Adrenal gland (tissue), 19 donors: ENCODE measurements around the gene SI. TPM values are rescaled to one million over a fixed set of nuclear protein-coding genes. Genes with fewer than 3 reads are reported as not detected.

ENCODE experiments used
- DNase-seq, 7 donors: peaks; one replicate each; pipeline ENCODE4 v3.0.0-alpha.2; 2019 to 2020
- H3K27ac ChIP-seq, 5 donors: fragments of 200-600 bp; sonication (generic) in 4 of 5; 1 replicate in 3 of 5; 2 replicates in 2 of 5; pipeline versions ENCODE4 v1.5.1 to v1.8.0; 2016 to 2020; ENCODE audit warnings: mild to moderate bottlenecking in 1 of 5
- H3K27me3 ChIP-seq: fragments of 200-600 bp; 2 replicates; pipeline ENCODE4 v1.8.0; 2021
- H3K36me3 ChIP-seq, 2 donors: fragments of 200-600 bp; replicated peaks in 1 of 2; 1 replicate in 1 of 2; 2 replicates in 1 of 2; pipeline versions ENCODE4 v1.5.1 to v1.8.0; 2018 to 2022
- H3K4me1 ChIP-seq, 2 donors: fragments of 200-600 bp; replicated peaks in 1 of 2; 1 replicate in 1 of 2; 2 replicates in 1 of 2; pipeline versions ENCODE4 v1.5.1 to v1.8.0; 2018 to 2021
- H3K4me3 ChIP-seq, 4 donors: fragments of 200-600 bp; sonication (generic) in 3 of 4; one replicate each; pipeline ENCODE4 v1.5.1; 2016 to 2018
- H3K9me3 ChIP-seq, 3 donors: fragments of 200-600 bp; sonication (generic) in 1 of 3; replicated peaks in 1 of 3; 1 replicate in 2 of 3; 2 replicates in 1 of 3; pipeline versions ENCODE4 v1.5.1 to v1.8.0; 2016 to 2021
- CTCF ChIP-seq, 6 experiments: fragments of 450-650 bp in 4 of 6; fragments of 200-600 bp in 2 of 6; sonication (generic) in 1 of 6; IDR thresholded peaks; 1 replicate in 5 of 6; 2 replicates in 1 of 6; pipeline versions ENCODE4 v1.5.1 to v1.8.0; 2016 to 2021; ENCODE audit warnings: antibody characterized with exemption in 6 of 6, mild to moderate bottlenecking in 2 of 6, moderate library complexity in 1 of 6
- POLR2A ChIP-seq, 2 donors: fragments of 450-650 bp; IDR thresholded peaks; one replicate each; pipeline ENCODE4 v1.6.1; 2017; ENCODE audit warnings: antibody characterized with exemption in 2 of 2, mild to moderate bottlenecking in 2 of 2, moderate library complexity in 1 of 2
- WGBS, 4 donors: extraction: QIAGEN DNeasy Blood & Tissue Kit in 2 of 4; methylation state at CpG; one replicate each; pipeline versions ENCODE4 v1.1.5 to v1.1.7; 2013 to 2017; 5-methylcytosine and 5-hydroxymethylcytosine counted together
- intact Hi-C, 2 donors: fragments of 100-400 bp; cut with DNase I; formaldehyde crosslinking; loops; one replicate each; pipeline versions ENCODE4 v1.14.1 to v1.15.0; 2022 to 2023
- long read RNA-seq, 10 donors: library from polyadenylated mRNA in 3 of 10; unstranded in 2 of 10; stranded (forward) in 1 of 10; transcript quantifications; one replicate each; pipeline ENCODE4 v2.0.0 and lab custom pipeline, GENCODE V29; 2021 to 2026
- polyA plus RNA-seq, 3 donors: library from polyadenylated mRNA; stranded (reverse); fragments of 200-250 nt in 2 of 3; fragments of 350-450 nt in 1 of 3; fragmentation: Illumina TruSeq in 1 of 3; extraction: RNeasy Lipid Tissue Mini Kit (QIAGEN cat#74804) in 1 of 3; gene quantifications; one replicate each; pipeline ENCODE4 v1.2.3, GENCODE V29; 2013 to 2014
- total RNA-seq, 9 donors: library from RNA; depleted of rRNA in 4 of 9; stranded (reverse); fragments of >200 nt in 4 of 9; fragments of 120-200 nt in 1 of 9; fragmentation: NEBNext Ultra II Directional in 1 of 9; extraction: Animal tissue kit (Norgen Biotek cat#: 25700) in 1 of 9; gene quantifications; one replicate each; pipeline versions ENCODE4 v1.1.0 to v1.2.4, GENCODE V29; 2013 to 2023
- donor health status: healthy with polysubstance abuse.
- donor health status: Bipolar disorder and iron deficiency.
- donor health status: DM: yes; HTN: yes; CAD: no.
- donor health status: DM: no; HTN: no; CAD: no.
- donor health status: DM: no; HTN: no; CAD: no.
- donor health status: DM: yes; HTN: yes; CAD: no.

Gene SI
- total RNA-seq: not detected
- under 1 TPM in 2 of 3 donors, not detected in 1; under 0.01 TPM for polyA plus RNA-seq
- long read RNA-seq, donor 1: 0 reads
- long read RNA-seq, donor 2: 0 reads
- long read RNA-seq, donor 3: 0 reads
- long read RNA-seq, donor 4: 0 reads
- long read RNA-seq, donor 5: 0 reads
- long read RNA-seq, donor 6: 0 reads
- long read RNA-seq, donor 7: 0 reads
- long read RNA-seq, donor 8: 0 reads
- long read RNA-seq, donor 9: 0 reads
- long read RNA-seq, donor 10: 0 reads

- DNase-seq: no peak
- Histone ChIP-seq H3K4me1 (no peaks in the 10 kb centered on the region), H3K27ac (no peak within 1 kb of the TSS), H3K4me3 (no peak within 1 kb of the TSS), H3K36me3 (no peaks in the 10 kb centered on the region), H3K27me3 (no peaks in the 10 kb centered on the region), H3K9me3 (no peaks in the 10 kb centered on the region)
- TF ChIP-seq POLR2A (IDR thresholded peaks at IDR 0.05): no peak
- TF ChIP-seq CTCF (IDR thresholded peaks at IDR 0.05): no peak
- intact Hi-C loops: no loop called here
Observed at GRCh38 chr3:165078293-165078692, at the start of gene SI. TSS of gene SI (minus strand) at chr3:165078496. CDS start at chr3:165076012, 2,484 bp downstream.

GRCh38 chr3:165125836-165126235, 47.5 kb upstream of the SI start:
- no peak for DNase-seq
- Histone ChIP-seq H3K9me3 (no peaks in the 10 kb centered on the region), H3K4me1 (no peaks in the 10 kb centered on the region), H3K4me3 (no peak overlapping the region), H3K27ac (no peak overlapping the region), H3K27me3 (no peaks in the 10 kb centered on the region), H3K36me3 (no peaks in the 10 kb centered on the region)
- TF ChIP-seq CTCF (IDR thresholded peaks at IDR 0.05) (no peak), POLR2A (IDR thresholded peaks at IDR 0.05) (no peak)
- intact Hi-C loops: no loop called here

- Histone ChIP-seq H3K27ac (no peak overlapping the region), H3K27me3 (no peaks in the 10 kb centered on the region), H3K9me3 (peaks cover 0 to 7% (median 0%) of the 10 kb centered on the region in 3 donors), H3K36me3 (no peaks in the 10 kb centered on the region), H3K4me3 (no peak overlapping the region), H3K4me1 (no peaks in the 10 kb centered on the region)
- no peak for DNase-seq
- intact Hi-C loops: no loop called here
- no peak for TF ChIP-seq POLR2A (IDR thresholded peaks at IDR 0.05)
- TF ChIP-seq CTCF (IDR thresholded peaks at IDR 0.05): no peak
- WGBS, 4 donors: 31 to 54% (median 50%) methylated on average over 1 of the region's 1 CpG
Observed at GRCh38 chr3:165111401-165111800, 33.1 kb upstream of the SI start.

- DNase-seq: no peak
- Histone ChIP-seq H3K27me3 (no peaks in the 10 kb centered on the region), H3K9me3 (no peaks in the 10 kb centered on the region), H3K36me3 (no peaks in the 10 kb centered on the region), H3K4me1 (no peaks in the 10 kb centered on the region), H3K4me3 (no peak overlapping the region), H3K27ac (no peak overlapping the region)
- intact Hi-C loops: no loop called here
- no peak for TF ChIP-seq CTCF (IDR thresholded peaks at IDR 0.05)
- TF ChIP-seq POLR2A (IDR thresholded peaks at IDR 0.05): no peak
- 51 to 81% (median 61%) methylated on average over 1 of the region's 1 CpG for WGBS, 4 donors
Observed at GRCh38 chr3:165103616-165104015, 25.3 kb upstream of the SI start.
